ENCODE results near the gene GOLIM4.
"Not testable (repeated sequence)": the region's sequence is repeated elsewhere in the genome, so short reads cannot be mapped to it uniquely, and the experiment has no call there.

The GOLIM4 gene, protein sequence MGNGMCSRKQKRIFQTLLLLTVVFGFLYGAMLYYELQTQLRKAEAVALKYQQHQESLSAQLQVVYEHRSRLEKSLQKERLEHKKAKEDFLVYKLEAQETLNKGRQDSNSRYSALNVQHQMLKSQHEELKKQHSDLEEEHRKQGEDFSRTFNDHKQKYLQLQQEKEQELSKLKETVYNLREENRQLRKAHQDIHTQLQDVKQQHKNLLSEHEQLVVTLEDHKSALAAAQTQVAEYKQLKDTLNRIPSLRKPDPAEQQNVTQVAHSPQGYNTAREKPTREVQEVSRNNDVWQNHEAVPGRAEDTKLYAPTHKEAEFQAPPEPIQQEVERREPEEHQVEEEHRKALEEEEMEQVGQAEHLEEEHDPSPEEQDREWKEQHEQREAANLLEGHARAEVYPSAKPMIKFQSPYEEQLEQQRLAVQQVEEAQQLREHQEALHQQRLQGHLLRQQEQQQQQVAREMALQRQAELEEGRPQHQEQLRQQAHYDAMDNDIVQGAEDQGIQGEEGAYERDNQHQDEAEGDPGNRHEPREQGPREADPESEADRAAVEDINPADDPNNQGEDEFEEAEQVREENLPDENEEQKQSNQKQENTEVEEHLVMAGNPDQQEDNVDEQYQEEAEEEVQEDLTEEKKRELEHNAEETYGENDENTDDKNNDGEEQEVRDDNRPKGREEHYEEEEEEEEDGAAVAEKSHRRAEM
- total RNA-seq = 2.9 to 6.4 reads per million in 2 experiments

DNA sequence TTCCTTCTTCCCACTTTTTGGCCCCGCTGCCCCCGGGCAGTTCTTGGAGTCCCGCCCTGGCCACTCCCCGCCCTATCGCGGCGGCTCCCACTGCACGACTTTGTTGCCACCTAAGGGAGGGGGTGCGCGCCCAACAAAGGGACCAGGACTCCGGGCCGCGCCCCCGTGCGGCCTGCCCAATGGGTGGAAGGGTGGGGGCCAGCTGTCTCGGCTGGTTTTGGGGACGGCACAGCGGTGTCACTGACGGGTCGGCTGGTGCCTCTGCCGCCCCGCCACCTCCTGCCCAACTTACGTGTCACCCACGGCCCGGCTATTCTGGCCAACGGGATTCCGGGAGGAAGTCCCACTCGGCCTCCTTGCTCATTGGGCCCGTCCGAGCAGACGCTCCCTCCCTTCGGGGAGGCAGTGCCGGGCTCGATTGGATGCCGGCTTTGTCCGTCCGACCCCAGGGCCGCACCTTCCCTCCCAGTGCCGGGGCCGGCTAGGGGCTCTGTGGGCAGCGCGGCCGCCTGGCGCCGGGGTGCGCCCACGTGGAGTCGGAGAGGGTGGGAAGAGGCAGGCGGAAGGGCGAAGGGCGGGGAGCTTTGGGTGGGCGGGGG is at the start of gene GOLIM4:
GOLIM4 (minus strand) TSS at position 314 of the 599 bp plus-strand sequence. CDS start 639 bp downstream, outside the sequence.
- peak; percentile 0 for DNase-seq (ENCODE audit: low read depth)

DNA sequence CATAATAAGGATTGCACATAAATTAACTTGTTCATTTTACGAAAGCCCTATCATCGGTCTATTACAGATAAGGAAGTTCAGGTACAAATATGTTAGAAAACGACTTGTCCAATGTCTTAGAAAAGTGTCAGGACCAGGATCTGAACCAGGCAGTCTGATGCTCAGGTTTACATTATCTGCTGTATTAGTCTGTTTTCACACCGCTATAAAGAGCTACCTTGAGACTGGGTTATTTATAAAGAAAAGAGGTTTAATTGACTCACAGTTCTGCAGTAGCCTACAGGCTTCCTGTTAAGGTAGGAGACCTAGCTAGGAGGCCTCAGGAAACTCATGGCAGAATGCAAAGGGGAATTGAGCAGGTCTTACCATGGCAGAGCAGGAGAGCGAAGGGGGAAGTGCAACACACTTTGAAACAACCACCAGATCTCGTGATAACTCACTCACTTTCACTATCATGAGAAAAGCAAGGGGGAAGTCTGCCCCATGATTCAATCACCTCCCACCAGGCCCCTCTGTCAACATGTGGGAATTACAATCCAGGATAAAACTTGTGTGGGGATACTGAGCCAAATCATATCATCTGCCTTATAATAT is 45.8 kb upstream of the GOLIM4 start:
- DNase-seq (ENCODE audit: low read depth) = no peak

DNA sequence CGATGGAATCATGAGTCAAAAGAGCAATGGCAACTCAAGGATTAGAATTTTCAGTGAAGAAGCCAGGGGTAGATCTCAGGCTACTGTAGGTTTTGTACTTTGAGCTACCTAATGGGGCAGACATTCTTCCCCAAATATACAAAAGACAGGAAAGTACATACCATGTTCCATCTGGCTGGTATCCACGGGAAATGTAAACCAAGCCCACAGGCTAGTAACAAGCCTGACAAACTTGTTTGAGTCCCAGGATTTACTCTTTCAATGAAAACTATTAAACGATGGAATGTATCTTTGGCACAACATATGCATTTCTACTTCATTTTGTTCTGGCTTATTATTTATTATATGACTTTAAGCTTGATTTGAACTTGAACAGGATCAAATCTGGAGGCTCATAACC is 44.2 kb upstream of the GOLIM4 start:
- no peak for DNase-seq (ENCODE audit: low read depth)

DNA sequence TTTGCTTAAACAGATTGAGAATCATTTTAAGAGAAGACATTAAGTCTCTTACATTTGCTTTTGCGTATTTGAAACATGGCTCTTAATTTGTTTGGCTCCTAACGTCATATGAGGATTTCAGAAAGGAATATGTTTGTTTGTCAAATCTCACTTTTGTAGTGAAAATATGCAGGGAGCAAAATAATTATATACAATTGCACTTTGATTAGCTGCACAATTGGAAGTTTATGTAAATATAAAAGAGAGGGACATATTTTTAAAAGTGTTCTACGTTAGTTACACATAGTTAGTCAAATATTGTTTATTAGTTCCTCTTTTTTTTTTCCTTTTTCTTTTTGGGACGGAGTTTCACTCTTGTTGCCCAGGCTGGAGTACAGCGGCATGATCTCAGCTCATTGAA is 42.7 kb upstream of the GOLIM4 start:
- no peak for DNase-seq (ENCODE audit: low read depth)

DNA sequence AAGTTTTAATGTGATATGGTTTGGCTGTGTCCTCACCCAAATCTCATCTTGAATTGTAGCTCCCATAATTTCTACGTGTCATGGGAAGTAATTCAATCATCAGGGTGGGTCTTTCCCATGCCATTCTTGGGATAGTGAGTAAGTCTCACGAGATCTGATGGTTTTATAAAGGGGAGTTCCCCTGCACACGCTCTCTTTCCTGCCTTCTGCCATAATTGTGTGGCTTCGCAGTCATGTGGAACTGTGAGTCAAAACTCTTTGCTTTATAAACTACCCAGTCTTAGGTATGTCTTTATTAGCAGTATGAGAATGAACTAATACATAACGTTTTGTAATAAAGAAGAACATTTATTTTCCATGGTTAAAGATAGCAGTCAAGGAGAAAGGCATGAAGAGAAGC is 39.2 kb upstream of the GOLIM4 start:
- DNase-seq (ENCODE audit: low read depth) = no peak

DNA sequence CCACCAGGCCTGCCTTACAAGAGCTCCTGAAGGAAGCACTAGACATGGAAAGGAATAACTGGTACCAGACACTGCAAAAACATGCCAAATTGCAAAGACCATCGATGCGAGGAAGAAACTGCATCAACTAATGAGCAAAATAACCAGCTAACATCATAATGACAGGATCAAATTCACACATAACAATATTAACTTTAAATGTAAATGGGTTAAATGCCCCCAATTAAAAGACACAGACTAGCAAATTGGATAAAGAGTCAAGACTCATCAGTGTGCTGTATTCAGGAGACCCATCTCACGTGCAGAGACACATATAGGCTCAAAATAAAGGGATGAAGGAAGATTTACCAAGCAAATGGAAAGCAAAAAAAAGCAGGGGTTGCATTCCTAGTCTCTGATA is 34.5 kb upstream of the GOLIM4 start:
- not testable (repeated sequence) for DNase-seq (ENCODE audit: low read depth)

DNA sequence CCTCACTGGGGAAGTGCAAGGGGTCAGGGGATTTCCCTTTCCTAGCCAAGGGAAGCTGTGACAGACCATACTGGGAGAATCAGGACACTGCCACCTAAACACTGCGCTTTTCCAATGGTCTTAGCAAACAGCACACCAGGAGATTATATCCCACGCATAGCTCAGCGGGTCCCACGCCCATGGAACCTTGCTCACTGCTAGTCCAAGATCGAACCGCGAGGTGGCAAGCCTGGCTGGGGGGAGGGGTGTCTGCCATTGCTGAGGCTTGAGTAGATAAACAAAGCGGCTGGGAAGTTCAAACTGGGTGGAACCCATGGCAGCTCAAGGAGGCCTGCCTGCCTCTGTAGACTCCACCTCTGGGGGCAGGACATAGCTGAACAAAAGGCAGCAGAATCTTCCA is 32.7 kb upstream of the GOLIM4 start:
- DNase-seq (ENCODE audit: low read depth) = not testable (repeated sequence)

DNA sequence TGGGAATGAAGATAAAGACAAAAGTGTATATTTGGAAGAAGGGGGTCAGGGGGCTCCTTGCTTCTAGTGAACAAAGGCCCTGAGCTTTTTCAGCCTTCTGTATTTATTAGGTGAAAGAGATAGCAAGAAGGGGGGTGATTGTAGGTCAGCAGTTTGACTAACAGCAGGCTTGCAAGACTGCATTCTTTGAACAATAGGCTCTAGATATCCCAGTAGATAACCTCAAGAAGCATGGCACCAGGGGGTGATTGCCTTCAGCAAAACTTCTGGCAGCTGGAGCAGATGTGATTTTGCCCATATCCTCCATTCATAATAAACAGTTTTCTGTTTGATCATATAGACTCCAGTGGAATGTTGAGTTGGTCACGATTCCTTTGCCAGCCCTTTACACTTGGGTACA is 31.7 kb upstream of the GOLIM4 start:
- no peak for DNase-seq (ENCODE audit: low read depth)

DNA sequence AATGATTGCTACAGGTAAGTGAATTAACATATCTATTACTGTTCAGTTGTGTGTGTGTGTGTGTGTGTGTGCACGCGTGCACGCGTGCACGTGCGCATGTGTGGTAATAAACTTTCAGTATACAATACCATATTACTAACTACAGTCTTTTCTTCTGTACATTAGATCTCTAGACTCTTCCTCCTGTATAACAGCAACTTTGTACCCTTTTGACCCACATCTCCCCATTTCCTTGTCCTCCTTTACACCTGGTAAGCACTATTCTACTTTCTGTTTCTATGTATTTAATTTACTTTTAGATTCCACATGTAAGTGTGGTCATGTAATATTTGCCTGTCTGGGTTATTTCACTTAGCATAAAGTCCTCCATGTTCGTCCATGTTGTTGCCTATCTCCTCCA is 29.1 kb upstream of the GOLIM4 start:
- DNase-seq (ENCODE audit: low read depth) = no peak

DNA sequence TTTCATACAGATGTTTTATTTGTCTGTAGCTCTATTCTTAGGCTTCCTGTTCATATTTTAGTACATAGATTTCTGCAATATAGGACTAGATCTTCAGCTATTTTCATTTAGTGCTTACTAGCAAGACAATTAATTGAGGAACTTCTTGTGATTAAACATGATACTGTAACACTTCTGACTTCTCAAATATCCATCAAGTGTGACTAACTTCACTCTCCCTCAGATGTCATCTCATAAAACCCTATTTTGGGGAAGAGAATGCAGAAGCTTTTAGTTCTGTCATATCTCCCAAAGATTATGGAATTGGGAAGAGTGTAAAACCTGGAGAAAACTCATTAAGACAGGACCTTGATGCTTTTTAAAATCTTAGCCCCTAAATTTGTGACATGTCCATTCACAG is 28.6 kb upstream of the GOLIM4 start:
- DNase-seq (ENCODE audit: low read depth) = no peak

DNA sequence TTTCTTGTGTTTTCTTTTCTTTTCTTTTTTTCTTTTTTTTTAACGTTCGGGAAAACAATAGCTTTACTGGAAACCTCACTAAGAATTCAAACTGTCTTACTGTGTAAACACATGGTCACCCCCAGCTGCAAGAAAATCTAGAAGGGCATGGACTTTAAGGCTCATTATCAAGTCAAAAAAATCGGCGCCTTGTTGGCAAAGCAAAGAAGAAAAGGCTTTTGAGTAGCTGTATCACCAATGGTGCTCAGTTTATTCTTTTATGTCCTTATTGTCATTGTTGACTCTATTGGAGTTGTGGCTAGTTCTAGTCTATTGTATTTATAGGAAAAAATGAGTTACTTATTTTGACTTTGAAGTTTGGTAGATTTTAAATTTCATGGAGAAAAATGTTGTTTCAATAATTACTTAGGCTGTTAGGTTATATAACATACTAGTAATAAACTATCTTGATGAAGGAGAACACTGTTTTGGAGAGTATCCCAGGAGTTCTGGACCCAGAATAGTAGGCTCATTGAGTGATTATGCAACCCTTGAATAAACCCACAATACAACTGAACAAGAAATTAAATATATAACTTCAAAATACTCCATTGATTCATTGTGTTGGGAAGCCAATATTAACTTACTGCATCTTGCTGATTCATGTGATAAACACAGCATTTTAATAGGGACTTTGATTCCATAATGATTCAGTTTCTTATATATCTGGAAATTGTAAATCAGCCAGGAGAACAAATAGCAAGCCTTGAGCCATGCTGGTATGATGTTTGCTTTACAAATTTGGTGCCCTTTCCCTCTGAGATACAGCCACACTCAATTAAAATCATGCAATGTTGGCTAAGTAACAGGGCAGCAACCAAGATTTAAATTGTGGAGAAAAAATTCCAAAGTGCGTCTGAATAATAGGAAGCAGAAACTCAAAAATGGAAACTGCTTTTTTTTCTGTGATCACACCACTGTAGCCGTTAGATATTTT is 27.8 kb upstream of the GOLIM4 start:
- no peak for DNase-seq (ENCODE audit: low read depth)

DNA sequence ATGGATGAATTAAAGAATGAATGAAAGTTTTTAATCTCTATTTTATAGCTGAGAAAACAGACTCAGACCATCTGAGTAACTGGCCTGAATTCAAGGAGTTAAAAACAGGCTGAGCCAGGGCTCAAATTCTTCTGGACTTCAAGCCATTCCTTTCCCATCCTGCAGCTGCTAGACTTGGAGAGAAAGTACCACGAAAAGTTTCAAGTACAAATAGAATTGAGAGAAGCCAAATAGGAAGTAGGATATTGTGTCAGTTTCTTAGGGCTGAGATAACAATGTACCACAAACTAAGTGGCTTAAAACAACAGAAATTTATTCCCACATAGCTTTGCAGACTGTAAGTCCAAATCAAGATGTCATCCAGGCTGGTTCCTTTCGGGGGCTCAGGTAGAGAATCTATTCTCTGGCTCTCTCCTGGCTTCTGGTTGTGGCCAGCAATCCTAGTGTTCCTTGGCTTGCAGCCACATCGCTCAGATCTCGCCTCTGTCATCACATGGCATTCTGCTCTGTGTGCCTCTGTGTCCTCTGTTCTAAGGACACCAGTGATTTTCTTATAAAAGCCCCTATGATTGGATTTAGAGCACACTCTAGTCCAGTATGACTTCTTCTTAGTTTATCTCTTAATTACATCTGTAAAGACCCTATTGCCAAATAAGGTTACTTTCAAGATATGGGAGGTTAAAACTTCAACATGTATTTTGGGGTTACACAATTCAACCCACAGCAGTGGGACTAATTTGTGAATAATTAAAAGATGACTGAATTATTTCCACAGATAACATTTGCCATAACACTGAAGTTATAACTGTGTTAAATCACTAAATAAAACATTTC is 25.7 kb upstream of the GOLIM4 start:
- no peak for DNase-seq (ENCODE audit: low read depth)

DNA sequence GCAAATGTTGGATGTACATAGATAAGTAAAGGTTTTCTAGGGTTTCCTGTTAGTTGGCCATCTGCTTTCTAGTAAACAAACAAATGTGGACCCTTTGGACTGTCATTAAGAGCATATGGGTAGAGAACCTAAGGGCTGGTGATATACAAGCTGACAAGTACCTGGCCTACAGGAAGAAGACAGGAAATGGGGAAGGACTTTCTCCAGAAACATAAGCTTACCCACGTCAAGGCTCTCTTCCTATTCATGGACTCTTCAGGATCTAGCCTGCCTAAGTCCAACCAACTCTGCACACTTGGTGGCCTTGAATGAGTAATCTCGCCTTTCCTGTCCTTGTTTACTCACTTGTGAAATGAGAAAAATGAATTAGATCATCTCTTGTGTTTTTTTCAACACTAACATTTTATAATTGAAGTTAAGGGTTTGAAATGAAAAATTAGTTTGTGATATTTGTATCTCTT is 22.2 kb upstream of the GOLIM4 start:
- no peak for DNase-seq (ENCODE audit: low read depth)

DNA sequence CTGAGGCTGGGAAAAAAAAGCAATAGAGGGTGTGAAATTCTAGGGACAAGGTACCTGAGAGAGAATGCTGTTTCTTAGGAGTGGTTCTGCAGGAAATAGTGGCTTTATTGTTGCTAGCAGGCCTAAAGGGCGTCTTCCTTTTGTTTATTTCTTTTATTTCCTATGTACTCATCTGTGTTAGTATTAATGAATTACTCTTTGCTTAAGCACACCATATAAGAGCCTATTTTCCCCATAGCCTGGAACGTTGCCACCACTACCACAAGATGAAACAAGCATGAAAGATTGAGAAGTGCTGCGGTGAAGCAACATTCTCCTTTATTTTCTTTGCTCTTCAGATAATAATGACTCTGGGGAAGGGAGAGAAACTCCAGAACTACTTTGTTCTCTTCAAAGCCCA is 21.3 kb upstream of the GOLIM4 start:
- DNase-seq (ENCODE audit: low read depth) = no peak

DNA sequence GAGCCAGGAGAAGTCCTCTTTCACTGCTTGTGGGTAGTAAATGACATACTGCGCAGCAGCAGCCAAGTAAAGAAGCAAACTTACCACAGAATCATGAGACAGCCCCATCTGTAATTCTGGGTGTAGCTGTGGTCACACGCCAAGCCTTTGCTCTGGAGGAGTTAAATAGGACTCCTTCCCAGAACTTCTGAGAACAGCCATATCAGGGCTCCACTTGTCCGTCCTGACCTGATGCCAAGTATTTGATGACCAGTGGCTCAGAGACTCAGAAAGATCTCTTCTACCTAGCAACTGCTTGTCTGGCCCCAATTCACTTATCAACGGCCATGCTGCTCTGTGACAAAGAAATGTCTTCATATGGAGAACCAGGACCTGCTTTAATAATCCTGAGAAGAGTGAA is 20.6 kb upstream of the GOLIM4 start:
- DNase-seq (ENCODE audit: low read depth) = no peak

DNA sequence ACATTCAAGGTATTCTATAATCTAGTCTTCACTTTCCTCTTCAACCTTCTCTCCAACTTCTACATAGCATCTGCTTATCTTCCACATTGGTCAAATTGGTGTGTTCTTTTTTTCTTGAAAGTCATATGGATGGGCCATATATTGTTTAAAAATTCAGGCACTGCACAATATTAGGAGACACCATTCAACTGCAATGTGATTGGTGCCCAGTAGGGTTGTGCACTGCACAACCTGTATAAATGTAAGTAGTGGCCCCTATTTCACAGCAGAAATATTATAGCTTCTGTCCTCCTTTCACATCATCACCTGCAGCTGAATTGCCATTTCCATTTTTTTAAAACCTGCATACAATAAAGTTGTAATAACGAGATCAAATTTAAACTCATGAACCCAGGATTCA is 18.1 kb upstream of the GOLIM4 start:
- DNase-seq (ENCODE audit: low read depth) = no peak

DNA sequence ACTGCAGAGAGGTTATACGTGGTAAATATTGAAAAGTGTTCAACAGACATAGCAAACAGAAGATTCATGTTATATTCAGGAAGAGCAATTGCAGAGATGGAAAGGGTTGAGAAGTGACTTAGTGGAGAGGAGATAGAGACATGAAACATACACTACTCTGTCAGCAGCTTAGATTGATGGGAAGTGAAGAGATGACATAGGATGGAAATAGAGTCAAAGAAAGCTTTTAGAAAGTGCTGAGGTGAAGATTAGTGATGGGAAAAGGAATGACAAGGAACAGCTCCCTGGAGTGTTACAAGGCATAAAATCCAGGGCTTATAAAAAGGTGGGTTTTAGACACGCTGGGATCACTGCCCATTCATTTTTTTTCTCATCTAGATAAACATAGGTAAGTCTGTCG is 17.2 kb upstream of the GOLIM4 start:
- no peak for DNase-seq (ENCODE audit: low read depth)

DNA sequence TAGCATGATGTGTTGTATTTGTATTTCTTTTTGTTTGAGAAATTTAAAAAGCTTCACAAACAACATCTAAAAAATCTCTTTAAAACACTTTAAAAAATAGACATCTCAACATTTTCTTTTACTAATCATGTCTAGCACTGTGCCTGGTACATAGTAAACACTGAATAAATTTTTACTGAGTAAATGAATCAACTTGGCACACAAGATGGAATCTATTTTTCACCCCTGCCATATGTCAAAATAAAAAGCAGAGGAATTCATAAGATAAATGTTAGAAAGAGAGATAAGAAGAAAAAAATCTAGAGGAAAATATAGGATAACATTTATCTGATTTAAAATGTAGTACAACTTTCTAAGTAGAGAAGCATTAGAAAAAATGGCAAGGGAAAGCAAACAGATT is 8.6 kb upstream of the GOLIM4 start:
- DNase-seq (ENCODE audit: low read depth) = no peak

DNA sequence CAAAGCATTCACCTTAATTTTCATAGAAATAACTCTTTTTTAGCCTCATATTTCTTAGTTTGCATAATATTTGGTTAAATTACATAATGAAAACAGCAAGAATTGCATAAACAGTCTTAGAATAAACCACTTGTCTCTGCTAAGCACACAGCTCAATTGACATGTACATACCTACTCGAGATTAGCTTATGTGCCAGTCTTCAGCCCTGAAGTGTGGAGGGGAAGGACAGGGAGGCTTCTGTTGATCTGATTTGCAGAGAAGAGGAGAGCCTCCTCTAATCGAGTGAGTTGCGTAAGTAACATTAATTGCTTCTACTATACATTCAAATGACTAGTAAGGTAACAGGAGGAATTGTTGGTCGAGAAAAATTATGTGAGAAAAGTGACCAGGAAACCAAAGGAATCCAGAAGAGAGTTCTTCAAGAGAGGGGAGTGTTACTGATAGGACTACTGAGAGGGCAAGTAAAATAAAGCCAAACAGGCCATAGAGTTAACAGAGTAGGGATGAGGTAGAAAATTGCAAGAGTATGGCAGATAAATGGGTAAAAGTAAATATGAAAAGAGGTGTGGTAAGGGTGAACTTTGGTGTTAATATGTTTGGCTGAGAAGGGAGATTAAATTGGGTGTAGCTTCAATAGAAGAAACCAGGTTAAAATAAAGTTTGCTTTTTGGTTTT is 7.1 kb upstream of the GOLIM4 start:
- DNase-seq (ENCODE audit: low read depth) = no peak

All from T follicular helper cell (primary cell).